GM19467 (cell line): ENCODE data around the gene RBMY1J.
"Not testable (repeated sequence)": the region's sequence is repeated elsewhere in the genome, so short reads cannot be mapped to it uniquely, and the experiment has no call there.

Experiments used
- ATAC-seq: cut with Tn5 transposase; IDR thresholded peaks from one replicate; pipeline ENCODE4 v1.9.1; 2021; ENCODE audit warnings: mild to moderate bottlenecking, moderate library complexity; ENCODE audit not compliant: unreplicated experiment

Gene RBMY1J

DNA sequence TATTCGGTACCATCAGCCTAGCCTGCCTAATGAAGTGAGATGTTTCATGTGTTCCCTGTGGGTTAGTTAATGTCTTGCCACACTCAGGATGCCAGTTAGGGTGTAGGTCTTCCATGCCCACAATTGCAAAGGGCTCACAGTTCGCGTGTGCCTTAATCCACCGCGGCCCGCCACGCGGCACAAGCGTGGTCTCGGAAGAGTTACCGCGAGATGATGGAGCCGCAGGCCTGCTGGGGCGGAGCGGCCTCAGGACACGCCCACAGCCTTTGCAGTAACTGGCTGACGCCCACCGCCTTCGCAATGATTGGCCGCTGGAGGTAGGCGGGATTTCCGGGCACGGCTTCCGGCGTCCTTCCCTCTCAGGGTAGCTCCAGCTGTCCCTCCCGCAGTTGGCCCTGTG is at the start of gene RBMY1J:
Gene RBMY1J (plus strand): TSS at position 301 of the 400 bp plus-strand sequence. CDS start 2,038 bp downstream, outside the sequence.
- ATAC-seq = not testable (repeated sequence)

DNA sequence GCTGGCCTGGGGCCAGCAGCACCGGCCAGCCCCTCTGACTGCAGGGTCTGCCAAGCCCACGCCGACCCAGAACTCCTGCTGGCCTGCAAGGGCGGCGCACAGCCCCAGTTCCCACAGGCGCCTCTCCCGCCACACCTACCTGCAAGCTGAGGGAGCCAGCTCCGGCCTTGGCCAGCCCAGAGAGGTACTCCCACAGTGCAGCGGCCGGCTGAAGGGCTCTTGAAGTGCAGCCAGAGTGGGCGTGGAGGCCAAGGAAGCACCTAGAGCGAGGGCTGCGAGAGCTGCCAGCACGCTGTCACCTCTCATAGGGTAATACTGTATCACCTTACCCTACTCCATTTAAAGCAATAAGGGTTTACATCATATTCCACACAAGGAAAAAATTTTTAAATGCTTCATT is 35.8 kb upstream of the RBMY1J start:
- ATAC-seq = no peak

DNA sequence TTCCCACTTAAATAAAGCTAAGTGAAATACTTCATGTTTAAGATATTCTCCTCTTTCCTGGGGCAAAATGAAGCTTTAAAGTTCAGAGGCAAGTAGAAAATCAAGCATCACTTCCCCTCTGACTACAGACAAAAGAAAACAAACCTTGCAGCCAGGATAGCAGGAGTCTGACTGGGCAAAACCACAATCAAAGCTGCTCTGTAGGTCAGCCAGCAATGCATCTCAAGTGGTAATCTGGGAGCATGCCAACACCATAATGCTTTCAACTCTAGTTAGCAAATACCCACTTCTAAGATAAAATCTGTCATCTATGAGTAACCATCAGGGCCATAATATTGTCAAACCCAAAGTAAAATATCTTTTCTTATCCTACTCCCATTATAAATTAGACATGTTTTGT is 32.6 kb upstream of the RBMY1J start:
- ATAC-seq = no peak

DNA sequence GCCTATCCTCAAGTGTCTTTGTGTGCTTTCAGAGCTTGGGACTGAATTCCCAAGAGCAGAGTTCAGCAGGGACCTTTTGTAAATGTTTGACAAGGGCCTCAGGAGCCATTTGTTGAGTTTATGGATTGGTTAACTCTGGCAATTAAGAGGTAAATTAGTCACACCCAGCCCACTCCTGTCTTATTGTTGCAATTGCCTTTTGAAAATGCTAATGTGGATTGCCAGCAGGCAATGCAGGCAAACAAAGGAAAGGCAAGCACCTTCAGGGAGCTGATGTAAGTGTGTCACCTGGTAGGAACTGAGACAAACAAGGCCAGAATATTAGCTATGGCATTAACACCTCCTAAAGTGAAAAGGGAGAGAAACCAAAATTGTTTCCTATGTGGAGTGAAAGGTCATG is 29.7 kb upstream of the RBMY1J start:
- ATAC-seq = no peak

DNA sequence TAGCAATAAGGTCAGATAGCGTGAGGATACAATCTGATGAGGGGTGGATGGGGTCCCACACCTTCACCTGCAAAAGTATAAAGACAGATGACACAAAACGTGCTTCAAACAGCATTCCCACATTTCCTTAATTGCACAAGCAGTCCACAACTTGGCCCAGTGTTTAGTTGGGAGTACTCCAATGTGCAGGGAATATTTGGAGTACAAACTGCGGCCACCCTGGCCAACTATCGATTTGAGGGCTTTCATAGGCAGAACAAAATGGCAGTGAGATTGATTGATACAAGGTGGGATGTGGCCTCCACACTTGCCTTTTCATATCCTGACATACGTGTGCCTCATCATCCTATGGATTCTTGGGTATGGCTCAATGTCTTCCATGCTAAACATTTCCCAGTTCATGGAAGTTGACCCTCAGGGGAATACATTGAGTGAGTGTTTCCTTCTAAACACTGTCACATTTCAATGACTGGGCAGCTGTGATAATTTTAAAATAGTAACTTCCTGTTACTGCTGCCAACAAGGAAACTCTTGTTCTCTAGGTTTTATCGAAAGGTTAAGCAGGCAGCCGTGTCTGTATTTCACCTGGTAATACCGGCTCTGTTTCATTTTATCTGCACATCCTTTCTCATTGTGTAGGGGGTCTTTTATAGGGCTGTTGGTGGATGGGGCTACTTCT is 41.6 kb downstream of the RBMY1J start:
- not testable (repeated sequence) for ATAC-seq

DNA sequence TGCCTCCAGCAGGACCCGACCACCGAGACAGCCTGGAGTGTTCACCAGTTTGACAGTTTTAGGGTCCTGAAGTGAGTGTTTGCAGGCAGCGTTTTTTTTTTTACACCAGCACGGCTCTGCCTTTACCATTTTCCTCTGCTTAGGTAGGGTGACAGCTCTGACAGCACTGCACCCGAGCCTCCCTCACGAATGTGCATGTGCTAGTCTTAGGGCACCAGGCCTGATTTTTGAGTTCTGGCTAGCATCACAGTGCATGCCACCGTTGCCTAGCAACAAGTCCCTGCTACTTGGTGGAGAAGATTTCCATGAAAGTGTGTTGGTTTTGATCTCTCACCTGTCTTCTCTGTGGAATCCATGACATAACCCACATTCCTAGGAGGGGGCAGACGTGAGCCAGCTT is 52.3 kb downstream of the RBMY1J start:
- ATAC-seq = not testable (repeated sequence)

DNA sequence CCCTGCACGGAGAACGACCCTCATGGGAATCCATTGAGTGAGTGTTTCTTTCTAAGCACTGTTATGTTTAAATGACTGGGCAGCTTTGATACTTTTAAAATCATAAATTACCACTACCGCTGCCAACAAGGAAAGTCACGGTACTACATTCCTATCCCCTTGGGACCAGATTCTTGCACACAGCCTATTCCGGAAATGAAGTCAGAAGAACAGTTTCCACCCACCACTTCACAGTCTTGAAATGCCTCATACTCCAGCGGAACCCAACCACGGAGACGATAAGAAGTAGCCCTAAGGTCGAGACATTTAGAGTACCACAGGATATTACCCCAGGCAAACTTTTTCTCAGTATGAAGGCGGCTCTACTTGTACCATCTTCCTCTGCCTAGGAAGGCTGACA is 58.8 kb downstream of the RBMY1J start:
- not testable (repeated sequence) for ATAC-seq
